ENCODE data around the gene AKR1A1. TPM values are rescaled to one million over a fixed set of nuclear protein-coding genes. Genes with fewer than 3 reads are reported as not detected.
A peak's percentile ranks its signal among the peaks of the same experiment; 100 is the strongest.
"Not testable (repeated sequence)": the region's sequence is repeated elsewhere in the genome, so short reads cannot be mapped to it uniquely, and the experiment has no call there.

AKR1A1 gene
- total RNA-seq, 1 experiment from 2014 or later: 67.5 TPM

DNA sequence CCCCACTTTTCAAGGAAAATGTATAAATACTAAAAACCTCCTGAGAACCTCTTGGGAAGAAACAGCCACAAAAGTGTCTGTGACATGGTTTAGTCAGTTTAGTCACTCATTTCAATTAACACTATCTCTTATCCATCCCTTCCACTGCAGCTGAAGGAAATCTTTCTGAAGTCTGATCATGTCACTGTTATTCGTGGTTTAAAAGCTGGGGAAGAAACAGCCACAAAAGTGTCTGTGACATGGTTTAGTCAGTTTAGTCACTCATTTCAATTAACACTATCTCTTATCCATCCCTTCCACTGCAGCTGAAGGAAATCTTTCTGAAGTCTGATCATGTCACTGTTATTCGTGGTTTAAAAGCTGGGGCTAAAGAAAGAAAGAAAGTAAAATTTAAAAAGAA lies 27.1 kb upstream of the AKR1A1 start:
- DNase-seq (ENCODE audit: low read depth): not testable (repeated sequence)

DNA sequence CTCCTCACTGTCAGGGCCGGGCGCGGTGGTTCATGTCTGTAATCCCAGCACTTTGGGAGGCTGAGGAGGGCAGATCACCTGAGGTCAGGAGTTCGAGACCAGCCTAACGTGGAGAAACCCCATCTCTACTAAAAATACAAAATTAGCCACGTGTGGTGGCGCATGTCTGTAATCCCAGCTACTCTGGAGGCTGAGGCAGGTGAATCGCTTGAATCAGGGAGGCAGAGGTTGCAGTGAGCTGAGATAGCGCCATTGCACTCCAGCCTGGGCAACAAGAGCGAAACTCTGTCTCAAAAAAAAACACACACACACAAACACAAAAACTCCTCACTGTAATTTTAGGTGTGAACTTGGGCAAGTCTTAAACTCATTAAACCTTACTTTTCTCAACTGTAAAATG lies 26.7 kb upstream of the AKR1A1 start:
- DNase-seq (ENCODE audit: low read depth): not testable (repeated sequence)

DNA sequence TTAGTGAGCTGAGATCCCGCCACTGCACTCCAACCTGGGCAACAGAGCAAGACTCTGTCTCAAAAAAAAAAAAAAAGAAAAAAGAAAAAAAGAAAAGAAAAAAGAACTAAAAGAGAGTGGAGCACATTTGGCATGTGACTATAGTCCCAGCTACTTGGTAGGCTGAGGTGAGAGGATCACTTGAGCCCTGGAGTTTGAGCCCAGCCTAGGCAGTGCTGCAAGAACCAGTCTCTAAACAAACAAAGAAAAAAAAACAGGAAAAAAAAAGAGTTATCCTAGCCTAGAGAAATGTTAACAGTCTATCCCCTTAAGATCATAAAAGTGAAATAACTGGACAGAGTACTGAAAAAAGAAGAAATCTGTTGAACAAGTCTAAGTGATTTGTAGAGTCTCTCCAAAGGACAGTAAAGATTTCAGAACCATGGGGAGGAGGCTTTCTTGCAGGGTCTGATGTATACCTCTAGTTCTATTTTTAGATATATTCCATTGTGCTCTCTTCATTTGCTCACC lies 24.4 kb upstream of the AKR1A1 start:
- DNase-seq (ENCODE audit: low read depth): no peak

DNA sequence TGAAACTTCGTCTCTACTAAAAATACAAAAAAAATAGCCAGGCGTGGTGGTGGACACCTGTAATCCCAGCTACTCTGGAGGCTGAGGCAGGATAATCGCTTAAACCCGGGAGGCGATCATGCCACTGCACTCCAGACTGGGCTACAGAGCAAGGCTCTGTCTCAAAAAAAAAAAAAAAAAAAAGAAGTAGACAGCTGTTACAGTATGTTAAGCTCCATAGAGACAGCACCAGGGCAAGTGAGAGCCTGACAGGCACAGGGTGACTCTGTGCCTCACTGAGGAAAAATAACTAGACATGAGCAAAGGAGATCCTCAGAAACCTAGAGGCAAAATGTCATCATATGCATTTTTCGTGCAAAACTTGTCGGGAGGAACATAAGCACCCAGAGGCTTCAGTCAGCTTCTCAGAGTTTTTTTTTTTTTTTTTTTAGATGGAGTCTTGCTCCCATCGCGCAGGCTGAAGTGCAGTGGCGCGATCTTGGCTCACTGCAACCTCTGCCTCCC lies 19.9 kb upstream of the AKR1A1 start:
- DNase-seq (ENCODE audit: low read depth): peak; percentile 26

DNA sequence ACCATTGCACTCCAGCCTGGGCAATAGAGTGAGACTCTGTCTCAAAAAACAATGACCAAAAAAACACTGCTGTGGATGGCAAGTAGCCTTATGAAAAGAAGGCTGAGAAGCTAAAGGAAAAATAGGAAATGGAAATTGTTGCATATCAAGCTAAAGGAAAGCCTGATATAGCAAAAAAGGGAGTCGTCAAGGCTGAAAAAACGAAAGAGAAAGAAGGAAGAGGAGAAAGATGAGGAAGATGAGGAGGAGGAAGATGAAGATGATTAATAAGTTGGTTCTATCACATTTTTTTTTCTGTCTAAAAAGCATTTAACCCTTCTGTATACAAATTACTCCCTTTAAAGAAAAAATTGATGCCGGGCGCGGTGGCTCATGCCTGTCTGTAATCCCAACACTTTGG lies 18.8 kb upstream of the AKR1A1 start:
- DNase-seq (ENCODE audit: low read depth): no peak

DNA sequence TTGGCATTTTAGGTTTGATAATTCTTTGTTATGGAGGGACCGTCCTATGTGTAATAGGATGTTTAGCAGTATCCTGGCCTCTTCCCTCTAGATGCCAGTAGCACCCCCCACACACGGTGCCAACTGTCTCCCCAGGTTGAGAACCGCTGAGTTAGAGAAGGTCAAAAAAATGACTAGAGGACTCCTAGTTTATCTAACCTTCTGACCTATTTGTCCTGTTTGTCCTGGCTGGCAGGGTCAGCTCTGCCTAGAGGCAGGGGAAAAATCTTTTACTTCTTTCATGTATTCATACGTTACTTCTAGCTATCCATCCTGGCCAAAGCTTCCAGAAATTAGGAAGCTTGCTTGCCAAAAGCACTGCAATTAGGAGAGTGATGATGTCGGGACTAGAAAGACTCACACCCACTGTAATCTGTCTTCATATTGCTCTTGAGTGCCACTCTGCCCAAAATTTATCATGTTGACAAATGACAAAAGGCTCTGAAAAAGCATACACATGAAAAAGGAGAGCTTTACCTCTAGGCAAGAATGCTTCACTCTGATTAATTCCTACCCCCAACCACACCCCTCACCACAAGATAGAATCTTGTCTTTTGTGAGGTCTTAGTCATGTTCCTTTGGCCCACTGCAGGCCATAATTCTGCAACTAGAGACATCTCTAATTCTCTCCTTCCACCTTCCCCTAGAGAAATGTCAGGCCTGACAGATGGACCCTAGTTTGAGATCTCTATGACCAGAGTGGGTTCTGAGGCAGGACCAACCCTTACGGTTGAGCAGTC lies 14.4 kb upstream of the AKR1A1 start:
- DNase-seq (ENCODE audit: low read depth): no peak

DNA sequence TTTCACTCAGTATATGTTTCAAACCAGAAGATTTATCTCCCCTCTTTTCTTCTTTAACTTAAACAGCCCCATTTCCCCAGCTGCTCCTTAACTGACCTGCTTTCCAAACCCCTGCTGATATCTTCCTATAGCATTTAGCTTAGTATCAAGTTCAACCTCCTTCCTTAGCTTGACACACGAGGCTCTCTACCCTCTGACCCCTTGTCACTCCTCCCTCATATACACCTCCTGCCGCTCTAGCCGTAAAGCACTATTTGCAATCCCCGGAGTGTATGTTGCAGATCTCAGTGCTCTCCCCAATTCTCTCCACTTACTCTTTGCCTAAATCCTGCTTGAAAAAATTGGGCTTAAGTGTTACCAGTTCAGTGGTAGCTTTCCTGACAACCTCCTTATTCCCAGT lies 13.7 kb upstream of the AKR1A1 start:
- DNase-seq (ENCODE audit: low read depth): no peak

DNA sequence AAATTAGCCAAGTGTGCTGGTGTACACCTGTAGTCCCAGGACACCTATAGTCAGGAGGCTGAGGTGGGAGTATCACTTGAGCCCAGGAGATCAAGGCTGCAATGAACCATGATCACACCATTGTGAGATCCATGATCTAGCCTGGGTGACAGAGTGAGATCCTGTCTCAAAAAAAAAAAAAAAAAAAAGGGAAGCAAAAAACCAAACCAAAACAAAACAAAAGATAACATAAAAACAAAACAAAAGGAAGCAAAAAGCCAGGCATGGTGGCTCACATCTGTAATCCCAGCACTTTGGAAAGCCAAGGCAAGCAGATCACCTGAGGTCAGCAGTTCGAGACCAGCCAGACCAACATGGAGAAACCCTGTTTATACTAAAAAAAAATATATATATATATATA lies 9.4 kb upstream of the AKR1A1 start:
- DNase-seq (ENCODE audit: low read depth): no peak

DNA sequence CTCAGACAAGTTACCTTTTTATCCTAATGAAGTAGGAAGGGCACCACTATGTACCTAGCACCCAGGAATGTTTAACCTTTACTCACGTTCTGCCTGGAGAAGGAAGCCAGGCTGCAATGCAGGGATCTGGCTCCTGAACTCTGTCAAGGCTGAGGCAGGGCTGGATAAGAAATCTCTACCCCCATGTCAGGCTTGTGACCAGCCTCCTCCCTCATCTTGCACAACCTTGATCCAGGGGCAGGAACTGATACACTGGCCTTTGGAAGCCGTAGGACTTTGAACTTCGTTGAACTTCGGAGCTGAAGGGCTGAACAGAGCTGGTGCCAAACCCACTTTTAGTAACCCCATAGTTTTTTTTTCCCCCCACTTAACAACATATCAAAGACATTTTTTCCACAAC lies 8.0 kb upstream of the AKR1A1 start:
- DNase-seq (ENCODE audit: low read depth): no peak

DNA sequence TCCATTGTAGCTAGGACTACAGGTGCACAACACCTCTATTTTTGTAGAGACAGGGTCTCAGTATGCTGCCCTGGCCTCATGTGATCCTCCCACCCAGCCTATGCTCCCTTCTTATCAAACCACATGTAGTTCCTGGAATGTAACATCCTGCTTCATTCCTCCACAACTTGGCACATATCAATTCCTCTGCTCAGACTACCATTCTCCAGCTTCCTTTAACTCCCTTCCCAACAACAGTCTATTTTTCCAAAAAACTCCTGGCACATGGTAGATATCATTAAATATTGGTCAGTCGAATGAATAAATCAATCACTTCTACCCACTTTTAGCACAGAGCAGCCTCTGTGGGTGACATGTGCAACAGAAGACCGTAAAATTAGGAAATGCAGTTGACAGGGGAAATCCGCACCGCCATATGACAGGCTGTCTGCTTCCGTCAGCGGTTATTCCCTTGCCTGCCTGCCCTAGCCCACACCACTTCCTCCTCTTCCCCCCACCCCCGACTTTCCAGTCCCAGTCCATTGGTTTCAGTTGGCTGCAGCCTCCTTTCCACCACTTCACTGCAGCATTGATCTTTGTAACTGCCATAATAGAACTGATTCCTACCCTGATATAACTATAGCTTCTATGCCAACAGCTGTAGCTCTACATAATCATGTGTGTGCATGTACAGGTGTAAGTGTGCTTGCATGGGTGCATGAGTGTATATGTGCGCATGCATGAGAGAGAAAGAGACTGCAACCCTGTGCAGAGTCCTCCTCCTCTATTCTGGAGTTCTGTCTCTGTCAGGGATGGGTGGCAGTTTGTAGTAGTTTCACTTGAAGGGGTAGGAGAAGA lies 6.8 kb upstream of the AKR1A1 start:
- DNase-seq (ENCODE audit: low read depth): no peak

DNA sequence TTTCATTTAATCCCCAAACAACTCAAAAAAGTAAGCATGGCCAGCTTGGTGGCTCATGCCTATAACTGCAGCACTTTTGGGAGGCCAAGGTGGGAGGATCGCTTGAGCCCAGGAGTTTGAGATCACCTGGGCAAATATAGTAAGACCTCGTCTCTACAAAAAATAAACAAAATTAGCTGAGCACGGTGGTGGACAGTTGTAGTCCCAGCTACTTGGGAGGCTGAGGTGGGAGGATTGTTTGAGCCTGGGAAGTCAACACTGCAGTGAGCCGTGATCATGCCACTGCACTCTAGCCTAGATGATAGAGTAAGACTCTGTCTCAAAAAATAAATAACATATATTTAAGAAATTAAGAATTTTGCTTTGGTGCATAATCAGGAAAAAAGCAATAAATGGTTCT lies 6.1 kb upstream of the AKR1A1 start:
- DNase-seq (ENCODE audit: low read depth): no peak

DNA sequence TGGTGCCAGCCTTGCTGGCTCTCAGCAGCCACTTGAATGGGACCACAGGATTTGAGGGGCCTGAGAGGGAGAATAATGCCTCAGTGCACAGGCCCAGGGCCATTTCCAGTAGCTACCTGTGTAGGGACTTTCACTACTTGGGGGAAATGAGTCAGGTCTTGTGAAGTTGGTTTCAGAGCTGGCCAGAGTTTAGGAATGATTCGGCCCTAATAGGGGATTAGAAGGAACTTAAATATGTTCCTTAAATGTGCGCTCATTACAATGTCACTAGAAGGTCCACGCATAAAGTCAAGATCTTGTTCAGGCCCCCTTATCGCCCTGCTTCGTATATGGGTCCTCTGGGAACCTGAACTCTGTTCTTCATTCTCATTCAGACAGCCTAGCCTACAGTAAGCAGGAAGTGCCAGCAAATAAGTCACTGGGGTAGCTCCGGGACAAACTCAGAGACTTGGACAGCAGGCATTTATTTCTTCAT lies 5.6 kb upstream of the AKR1A1 start:
- DNase-seq (ENCODE audit: low read depth): no peak

DNA sequence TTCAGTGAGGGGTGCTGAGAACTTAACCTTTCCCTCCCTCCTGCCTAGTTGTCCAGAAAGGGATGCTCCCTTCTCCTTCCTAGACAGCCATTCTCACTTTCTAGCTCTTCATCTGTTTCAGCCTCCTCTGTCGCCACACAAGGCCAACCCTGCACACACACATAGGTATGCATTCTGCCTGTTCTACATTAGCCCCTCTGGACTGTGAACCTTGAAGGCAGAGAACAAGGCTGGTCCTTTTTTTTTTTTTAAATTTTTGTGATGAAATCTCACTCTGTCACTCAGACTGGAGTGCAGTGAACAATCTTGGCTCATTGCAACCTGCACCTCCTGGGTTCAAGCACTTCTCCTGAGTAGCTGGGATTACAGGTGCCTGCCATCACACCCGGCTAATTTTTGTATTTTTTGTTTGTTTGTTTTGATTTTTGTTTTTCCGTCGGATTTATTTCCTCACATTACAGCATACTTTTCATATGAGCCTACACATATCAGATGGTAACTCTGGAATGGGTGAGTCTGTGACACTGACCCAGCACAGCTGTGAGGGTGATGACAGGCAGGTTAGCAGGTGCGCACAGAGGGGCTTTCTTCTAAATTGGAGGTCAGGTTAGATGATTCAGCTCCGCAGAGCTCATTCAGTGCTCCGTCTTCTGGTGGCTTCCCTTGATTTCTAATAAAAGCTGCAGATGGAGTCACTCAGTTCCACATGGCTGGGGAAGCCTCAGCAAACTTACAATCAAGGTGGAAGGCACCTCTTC lies 4.9 kb upstream of the AKR1A1 start:
- DNase-seq (ENCODE audit: low read depth): peak; percentile 28

DNA sequence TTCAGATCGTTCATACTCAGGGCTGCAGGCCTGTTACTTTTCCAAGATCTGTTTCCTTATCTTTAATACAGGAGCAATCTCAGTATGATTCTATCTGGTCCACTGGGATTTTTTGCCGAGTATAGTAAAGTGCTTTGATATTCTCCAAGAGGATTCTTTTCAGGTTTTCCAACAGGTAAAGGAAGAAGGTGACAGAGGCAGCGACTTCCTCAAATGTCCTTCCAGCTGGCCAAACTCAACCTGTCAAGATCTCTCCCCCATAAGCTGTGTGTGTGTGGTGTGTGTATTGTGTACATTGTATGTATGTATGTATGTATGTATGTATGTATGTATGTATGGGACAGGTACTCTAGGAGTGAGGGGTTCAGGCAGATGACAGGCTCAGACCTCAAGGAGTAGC lies 1.1 kb downstream of the AKR1A1 start:
- no peak for DNase-seq (ENCODE audit: low read depth)

DNA sequence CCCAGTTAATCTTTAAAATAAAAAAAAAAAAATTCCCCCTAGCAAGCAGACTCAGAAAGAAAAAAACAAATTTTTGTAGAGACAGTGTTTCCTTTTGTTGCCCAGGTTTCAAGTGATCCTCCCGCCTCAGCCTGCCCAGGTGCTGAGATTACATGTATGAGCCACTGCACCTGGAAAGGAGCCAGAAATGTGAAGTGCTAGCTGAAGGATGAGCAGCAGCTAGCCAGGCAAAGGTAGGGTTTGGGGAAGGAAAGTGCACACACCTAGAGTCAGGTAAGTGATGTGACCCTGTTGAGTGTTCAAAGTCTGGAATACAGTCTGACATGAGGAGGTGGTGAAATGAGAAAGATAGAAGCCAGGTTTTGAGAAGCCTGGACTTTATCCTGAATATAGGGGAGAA lies 1.7 kb downstream of the AKR1A1 start:
- DNase-seq (ENCODE audit: low read depth): no peak

DNA sequence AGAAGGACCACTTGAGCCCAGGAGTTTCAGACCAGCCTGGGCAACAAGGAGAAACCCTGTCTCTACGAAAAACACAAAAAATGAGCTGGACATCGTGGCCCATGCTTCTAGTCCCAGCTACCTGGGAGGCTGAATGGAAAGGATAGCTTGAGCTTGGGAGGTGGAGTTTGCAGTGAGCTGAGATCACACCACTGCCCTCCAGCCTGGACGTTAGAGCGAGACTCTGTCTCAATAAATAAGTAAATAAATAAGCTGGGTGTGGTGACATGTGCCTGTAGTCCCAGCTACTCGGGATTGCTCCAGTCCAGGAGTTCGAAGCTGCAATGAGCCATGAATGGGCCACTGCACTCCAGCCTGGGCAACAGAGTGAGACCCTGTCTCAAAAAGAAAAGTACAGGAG lies 3.6 kb downstream of the AKR1A1 start:
- DNase-seq (ENCODE audit: low read depth): no peak

DNA sequence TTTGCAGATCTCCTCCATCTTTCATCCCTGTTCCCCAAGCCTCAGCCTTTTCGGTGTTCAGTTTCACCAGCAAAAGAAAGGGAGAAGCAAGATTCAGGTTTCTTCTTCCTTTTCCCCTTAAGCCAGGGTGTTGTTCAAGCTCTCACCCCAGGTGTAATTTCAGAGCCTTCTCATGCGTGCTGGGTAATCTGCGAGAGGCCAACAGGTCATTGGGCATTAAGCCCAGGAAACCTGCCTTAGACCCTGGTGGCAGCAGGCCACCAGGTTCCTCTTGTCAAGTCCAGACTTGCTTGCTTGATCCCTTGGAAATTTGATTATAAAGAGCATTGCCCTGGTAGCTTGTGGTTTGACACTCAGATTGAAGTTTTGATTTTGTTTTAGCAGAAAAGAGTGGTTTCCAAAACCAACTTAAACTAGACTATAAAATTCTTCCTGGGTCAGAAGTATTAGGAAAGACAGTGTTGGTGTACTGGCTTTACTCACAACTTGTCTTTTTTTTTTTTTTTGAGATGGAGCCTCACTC lies 6.9 kb downstream of the AKR1A1 start:
- peak; percentile 46 for DNase-seq (ENCODE audit: low read depth)

DNA sequence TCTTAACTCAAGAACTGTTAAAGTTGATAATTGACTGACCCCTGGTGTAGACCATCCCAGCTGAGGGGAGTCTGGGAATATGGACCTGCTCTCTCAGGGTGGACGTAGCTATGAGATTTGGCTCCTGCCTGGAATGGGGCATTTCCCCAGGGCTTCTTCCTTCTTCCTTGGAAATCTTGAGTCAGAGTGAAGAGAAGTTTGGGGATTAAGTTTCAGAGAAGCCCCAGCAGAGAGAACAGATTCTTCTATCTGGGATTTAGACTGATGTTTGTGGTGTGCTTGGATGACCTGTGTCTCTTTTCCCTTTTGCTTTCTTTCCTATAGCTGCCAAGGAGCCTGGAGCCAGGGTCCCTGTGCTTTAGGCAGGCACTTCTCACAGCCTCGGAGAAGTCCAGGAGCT lies 13.2 kb downstream of the AKR1A1 start:
- DNase-seq (ENCODE audit: low read depth): no peak

DNA sequence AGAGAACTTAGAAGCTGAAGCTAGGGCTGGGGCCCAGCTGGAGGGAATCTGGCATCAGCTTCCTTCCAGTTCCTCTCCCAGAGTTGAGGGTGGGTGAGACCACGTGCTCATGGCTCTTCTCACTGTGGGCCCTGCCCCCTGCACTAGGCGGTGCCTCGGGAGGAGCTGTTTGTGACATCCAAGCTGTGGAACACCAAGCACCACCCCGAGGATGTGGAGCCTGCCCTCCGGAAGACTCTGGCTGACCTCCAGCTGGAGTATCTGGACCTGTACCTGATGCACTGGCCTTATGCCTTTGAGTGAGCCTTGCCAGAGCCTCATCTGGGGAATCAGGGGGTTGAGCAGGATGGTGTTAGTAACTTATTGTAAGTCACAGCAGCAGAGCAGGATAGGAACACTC lies 16.1 kb downstream of the AKR1A1 start:
- no peak for DNase-seq (ENCODE audit: low read depth)

DNA sequence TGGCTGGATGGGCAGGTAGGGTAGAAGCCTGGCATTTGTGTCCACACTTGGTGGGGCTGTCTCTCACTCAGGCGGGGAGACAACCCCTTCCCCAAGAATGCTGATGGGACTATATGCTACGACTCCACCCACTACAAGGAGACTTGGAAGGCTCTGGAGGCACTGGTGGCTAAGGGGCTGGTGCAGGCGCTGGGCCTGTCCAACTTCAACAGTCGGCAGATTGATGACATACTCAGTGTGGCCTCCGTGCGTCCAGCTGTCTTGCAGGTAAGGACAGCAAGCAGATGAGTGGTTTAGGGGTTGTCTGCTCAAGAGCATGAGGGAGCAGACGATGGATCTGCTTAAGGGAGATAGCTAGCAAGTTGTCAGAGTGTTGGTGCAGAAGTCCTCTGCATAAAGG lies 17.3 kb downstream of the AKR1A1 start:
- DNase-seq (ENCODE audit: low read depth): no peak

DNA sequence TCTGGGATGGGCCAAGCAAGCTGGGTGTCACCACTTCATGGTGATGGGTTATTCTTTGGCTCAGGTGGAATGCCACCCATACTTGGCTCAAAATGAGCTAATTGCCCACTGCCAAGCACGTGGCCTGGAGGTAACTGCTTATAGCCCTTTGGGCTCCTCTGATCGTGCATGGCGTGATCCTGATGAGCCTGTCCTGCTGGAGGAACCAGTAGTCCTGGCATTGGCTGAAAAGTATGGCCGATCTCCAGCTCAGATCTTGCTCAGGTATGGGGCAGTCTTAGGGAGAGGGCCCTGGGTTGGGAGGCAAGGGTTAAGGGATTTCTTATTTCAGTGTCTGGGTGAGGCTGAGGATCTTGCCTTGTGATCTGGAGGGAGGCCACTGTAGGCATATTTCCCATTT lies 17.8 kb downstream of the AKR1A1 start:
- DNase-seq (ENCODE audit: low read depth): no peak

DNA sequence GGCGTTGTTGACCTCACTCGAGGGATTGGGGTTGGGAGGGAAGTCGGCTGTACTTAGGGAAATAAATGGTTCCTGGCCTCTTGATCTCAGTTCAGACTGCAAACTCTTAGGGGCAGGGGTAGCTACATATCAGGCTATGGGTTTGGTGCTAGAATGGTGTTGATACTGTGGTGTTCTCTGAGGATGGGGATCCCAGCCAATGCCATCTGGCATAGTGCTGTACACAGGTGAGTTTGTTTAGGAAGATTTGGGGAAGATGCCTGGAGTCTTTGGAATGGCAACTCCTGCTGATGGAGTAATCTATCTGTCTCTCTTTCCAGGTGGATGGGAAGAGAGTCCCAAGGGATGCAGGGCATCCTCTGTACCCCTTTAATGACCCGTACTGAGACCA lies 18.9 kb downstream of the AKR1A1 start:
- DNase-seq (ENCODE audit: low read depth): no peak
